ENCODE results near the gene TBL1X. TPM values are rescaled to one million over a fixed set of nuclear protein-coding genes. Genes with fewer than 3 reads are reported as not detected.

Gene TBL1X
- total and polyA plus RNA-seq, 10 of the 15 experiments (the other 5 are each of a cell fraction or from before 2014, with no cell fraction given) = 4.4 to 26.3 (median 10.6) TPM

GRCh38 chrX:9440116-9440844, 24.6 kb upstream of the TBL1X start (continued):
- TF ChIP-seq ZNF207 (IDR thresholded peaks at IDR 0.05; ENCODE audit: borderline replicate concordance) = no peak
- no peak for TF ChIP-seq MTA2 (IDR thresholded peaks at IDR 0.05; ENCODE audit: low read depth)
- no peak for TF ChIP-seq YBX1 (IDR thresholded peaks at IDR 0.05)
- TF ChIP-seq NFXL1 (IDR thresholded peaks at IDR 0.05; ENCODE audit: borderline replicate concordance) = no peak
- TF ChIP-seq IRF5 (IDR thresholded peaks at IDR 0.05; ENCODE audit: borderline replicate concordance) = no peak
- TF ChIP-seq, protein P1, sequence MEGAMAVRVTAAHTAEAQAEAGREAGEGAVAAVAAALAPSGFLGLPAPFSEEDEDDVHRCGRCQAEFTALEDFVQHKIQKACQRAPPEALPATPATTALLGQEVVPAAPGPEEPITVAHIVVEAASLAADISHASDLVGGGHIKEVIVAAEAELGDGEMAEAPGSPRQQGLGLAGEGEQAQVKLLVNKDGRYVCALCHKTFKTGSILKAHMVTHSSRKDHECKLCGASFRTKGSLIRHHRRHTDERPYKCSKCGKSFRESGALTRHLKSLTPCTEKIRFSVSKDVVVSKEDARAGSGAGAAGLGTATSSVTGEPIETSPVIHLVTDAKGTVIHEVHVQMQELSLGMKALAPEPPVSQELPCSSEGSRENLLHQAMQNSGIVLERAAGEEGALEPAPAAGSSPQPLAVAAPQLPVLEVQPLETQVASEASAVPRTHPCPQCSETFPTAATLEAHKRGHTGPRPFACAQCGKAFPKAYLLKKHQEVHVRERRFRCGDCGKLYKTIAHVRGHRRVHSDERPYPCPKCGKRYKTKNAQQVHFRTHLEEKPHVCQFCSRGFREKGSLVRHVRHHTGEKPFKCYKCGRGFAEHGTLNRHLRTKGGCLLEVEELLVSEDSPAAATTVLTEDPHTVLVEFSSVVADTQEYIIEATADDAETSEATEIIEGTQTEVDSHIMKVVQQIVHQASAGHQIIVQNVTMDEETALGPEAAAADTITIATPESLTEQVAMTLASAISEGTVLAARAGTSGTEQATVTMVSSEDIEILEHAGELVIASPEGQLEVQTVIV (IDR thresholded peaks at IDR 0.05; ENCODE audit: borderline replicate concordance, partially characterized antibody) = no peak
- no peak for TF ChIP-seq SPI1 (IDR thresholded peaks at IDR 0.05; ENCODE audit: borderline replicate concordance, insufficient read depth, low read depth, low read length)

DNA sequence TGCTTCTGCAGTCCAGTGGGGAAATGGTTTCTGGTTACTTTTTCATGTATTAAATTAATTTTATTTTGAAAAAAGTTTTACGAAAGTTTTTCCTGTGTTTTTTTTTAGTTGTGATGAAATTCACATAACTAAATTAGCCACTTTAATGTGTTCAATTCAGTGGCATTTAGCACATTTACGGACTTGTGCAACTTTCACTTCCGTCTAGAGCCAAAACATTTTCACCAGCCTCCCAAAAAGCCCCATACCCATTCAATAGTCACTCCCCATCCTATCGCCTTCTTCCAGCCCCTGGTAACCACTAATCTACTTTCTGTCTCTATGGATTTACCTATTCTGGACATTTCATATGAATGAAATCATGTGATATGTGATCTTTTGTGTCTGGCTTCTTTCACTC, 22.8 kb upstream of the TBL1X start:
- POLR2A ChIA-PET = no interaction called here
- Histone ChIP-seq H2AFZ (ENCODE audit: control insufficient read depth, low read depth, low read length) (no peak overlapping the region), H3K27ac (ENCODE audit: control insufficient read depth, insufficient read depth) (no peak overlapping the region), H3K36me3 (ENCODE audit: control insufficient read depth in 2 of 2, insufficient read depth in 2 of 2, low read length in 1 of 2) (no peaks in the 10 kb centered on the region), H3K27me3 (replicated peaks in 1 of 2; ENCODE audit: control insufficient read depth in 2 of 2, insufficient read depth in 2 of 2, low read length in 1 of 2) (no peaks in the 10 kb centered on the region), H3K4me1 (ENCODE audit: control insufficient read depth, insufficient read depth, low read length) (no peaks in the 10 kb centered on the region), H3K4me3 (no peak overlapping the region), H3K4me2 (ENCODE audit: control insufficient read depth, insufficient read depth) (no peak overlapping the region), H3K9ac (ENCODE audit: control insufficient read depth, insufficient read depth, low read length) (no peak overlapping the region), H3K79me2 (ENCODE audit: control insufficient read depth, insufficient read depth, low read length) (no peaks in the 10 kb centered on the region), H3K9me3 (replicated peaks; ENCODE audit: control insufficient read depth, insufficient read depth, low read length) (no peaks in the 10 kb centered on the region; the same call in 2 of the 3 replicates), H4K20me1 (ENCODE audit: control insufficient read depth, insufficient read depth) (no peaks in the 10 kb centered on the region)
- no TSS peak for BruUV-seq (replicated peaks)
- peak; percentile 50 for ATAC-seq
- SMC1A ChIA-PET (ENCODE audit: uncharacterized antibody, unreplicated experiment) = interaction anchor here (1.8 kb wide), 1 partner anchor 13 kb away, joined by 4 read pairs; no protein-coding TSS in a partner anchor
- FAIRE-seq = no peak
- CTCF ChIA-PET = no interaction called here
- peak; percentile 25; the same call in 1 of the 2 replicates for TF ChIP-seq SPI1 (IDR thresholded peaks at IDR 0.05; ENCODE audit: borderline replicate concordance, insufficient read depth, low read depth, low read length)
- TF ChIP-seq ATF7 (IDR thresholded peaks at IDR 0.05; ENCODE audit: low read depth) = no peak
- in situ Hi-C loops (cut with MboI) (no loop called here), intact Hi-C loops (cut with micrococcal nuclease; ENCODE audit: unreplicated experiment) (no loop called here)
- DNase-seq (ENCODE audit: low read depth, low spot score) = no peak
- RAD21 ChIA-PET (ENCODE audit: unreplicated experiment) = interaction anchor here (1.4 kb wide), 1 partner anchor 21 kb away, joined by 3 read pairs; no protein-coding TSS in a partner anchor
- 35% methylated on average over 4 of the region's 4 CpGs for WGBS (ENCODE audit: insufficient coverage, insufficient replicate concordance, low lambda C conversion rate, missing lambda C conversion rate)

All from GM12878 (cell line).